H9 (cell line): ENCODE data around the gene SLC25A25. TPM values are rescaled to one million over a fixed set of nuclear protein-coding genes. Genes with fewer than 3 reads are reported as not detected.

Source experiments
- DNase-seq: peaks from one replicate; pipeline ENCODE4 v3.0.0-alpha.2; 2017
- H2AFZ ChIP-seq: one replicate; pipeline ENCODE4 v1.6.1; 2013; ENCODE audit warnings: mild to moderate bottlenecking, low read length, control low read depth, moderate library complexity
- H2AK5ac ChIP-seq: 2 replicates; pipeline ENCODE4 v1.6.1; 2013; ENCODE audit warnings: low read length, control low read depth, mixed read lengths; ENCODE audit not compliant: insufficient read length
- H2BK120ac ChIP-seq: one replicate; pipeline ENCODE4 v1.6.1; 2013; ENCODE audit warnings: low read depth, mild to moderate bottlenecking, low read length, control low read depth, inconsistent platforms; ENCODE audit not compliant: poor library complexity, severe bottlenecking
- H2BK12ac ChIP-seq: 2 replicates; pipeline ENCODE4 v1.6.1; 2013; ENCODE audit warnings: low read length, control low read depth, mixed read lengths, low read depth; ENCODE audit not compliant: insufficient read length
- H2BK15ac ChIP-seq: 2 replicates; pipeline ENCODE4 v1.6.1; 2013; ENCODE audit warnings: low read depth, low read length, control low read depth
- H2BK20ac ChIP-seq: one replicate; pipeline ENCODE4 v1.6.1; 2013; ENCODE audit warnings: low read depth, mild to moderate bottlenecking, low read length, control low read depth, inconsistent platforms; ENCODE audit not compliant: poor library complexity, severe bottlenecking
- H2BK5ac ChIP-seq: 2 replicates; pipeline ENCODE4 v1.6.1; 2013; ENCODE audit warnings: low read length, control low read depth, mixed read lengths; ENCODE audit not compliant: insufficient read length
- H3K14ac ChIP-seq: 2 replicates; pipeline ENCODE4 v1.6.1; 2013; ENCODE audit warnings: low read length, control low read depth; ENCODE audit not compliant: insufficient read depth
- H3K18ac ChIP-seq: 2 replicates; pipeline ENCODE4 v1.6.1; 2013; ENCODE audit warnings: low read depth, mild to moderate bottlenecking, mixed read lengths, low read length, control low read depth; ENCODE audit not compliant: insufficient read length
- H3K23ac ChIP-seq: 2 replicates; pipeline ENCODE4 v1.6.1; 2013; ENCODE audit warnings: low read length, control low read depth, mixed read lengths, low read depth; ENCODE audit not compliant: insufficient read length
- H3K23me2 ChIP-seq: 2 replicates; pipeline ENCODE4 v1.6.1; 2013; ENCODE audit warnings: low read depth, mild to moderate bottlenecking, mixed read lengths, low read length, control low read depth; ENCODE audit not compliant: insufficient read length, poor library complexity, severe bottlenecking
- H3K27ac ChIP-seq: 2 replicates; pipeline ENCODE4 v1.5.1; 2013; ENCODE audit warnings: low read length, control low read depth, mixed read lengths, low read depth; ENCODE audit not compliant: insufficient read length
- H3K27me3 ChIP-seq: 2 replicates; pipeline ENCODE4 v1.6.1; 2013; ENCODE audit warnings: low read length, control low read depth, inconsistent platforms; ENCODE audit not compliant: insufficient read depth
- H3K4ac ChIP-seq: 2 replicates; pipeline ENCODE4 v1.6.1; 2013; ENCODE audit warnings: low read depth, mild to moderate bottlenecking, control low read depth, inconsistent platforms, low read length, moderate library complexity
- H3K4me1 ChIP-seq: 2 replicates; pipeline ENCODE4 v1.6.1; 2013; ENCODE audit warnings: low read length, control low read depth, inconsistent platforms; ENCODE audit not compliant: insufficient read depth
- H3K4me2 ChIP-seq: 2 replicates; pipeline ENCODE4 v1.6.1; 2013; ENCODE audit warnings: low read length, control low read depth, mixed read lengths; ENCODE audit not compliant: insufficient read length, insufficient read depth
- H3K56ac ChIP-seq: 2 replicates; pipeline ENCODE4 v1.6.1; 2013; ENCODE audit warnings: low read depth, mild to moderate bottlenecking, mixed read lengths, low read length, control low read depth; ENCODE audit not compliant: insufficient read length
- H3K79me1 ChIP-seq: 2 replicates; pipeline ENCODE4 v1.6.1; 2013; ENCODE audit warnings: low read depth, mild to moderate bottlenecking, moderate library complexity, low read length, control low read depth, inconsistent platforms; ENCODE audit not compliant: insufficient read depth, poor library complexity, severe bottlenecking
- H3K79me2 ChIP-seq: 2 replicates; pipeline ENCODE4 v1.6.1; 2013; ENCODE audit warnings: low read length, control low read depth, inconsistent platforms; ENCODE audit not compliant: insufficient read depth
- H3K9ac ChIP-seq: 2 replicates; pipeline ENCODE4 v1.6.1; 2013; ENCODE audit warnings: low read length, control low read depth, mixed read lengths; ENCODE audit not compliant: insufficient read length; ENCODE audit errors: extremely low read depth
- H3K9me3 ChIP-seq: one replicate; pipeline ENCODE4 v1.6.1; 2013; ENCODE audit warnings: low read depth, low read length, inconsistent platforms; ENCODE audit not compliant: control insufficient read depth
- H3T11ph ChIP-seq: one replicate; pipeline ENCODE4 v1.6.1; 2013; ENCODE audit warnings: mild to moderate bottlenecking, low read length, control low read depth, inconsistent platforms
- H4K20me1 ChIP-seq: one replicate; pipeline ENCODE4 v1.6.1; 2013; ENCODE audit not compliant: control insufficient read depth, insufficient read length, insufficient read depth
- H4K5ac ChIP-seq: 2 replicates; pipeline ENCODE4 v1.6.1; 2013; ENCODE audit warnings: low read depth, mild to moderate bottlenecking, mixed read lengths, low read length, control low read depth; ENCODE audit not compliant: insufficient read length
- H4K8ac ChIP-seq: replicated peaks from 2 replicates; pipeline ENCODE4 v1.6.1; 2013; ENCODE audit warnings: low read length, control low read depth, mixed read lengths, low read depth; ENCODE audit not compliant: insufficient read length
- H4K91ac ChIP-seq: 2 replicates; pipeline ENCODE4 v1.6.1; 2013; ENCODE audit warnings: low read depth, mild to moderate bottlenecking, moderate library complexity, mixed read lengths, low read length, control low read depth; ENCODE audit not compliant: insufficient read length
- H3K27ac Mint-ChIP-seq, 3 experiments: 2 replicates in 2 of 3; 3 replicates in 1 of 3; pipeline ENCODE4 v1.8.0; 2020 to 2021; ENCODE audit warnings: mixed read lengths in 3 of 3, mild to moderate bottlenecking in 1 of 3, moderate library complexity in 1 of 3
- H3K27me3 Mint-ChIP-seq: 2 replicates; pipeline ENCODE4 v1.8.0; 2021; ENCODE audit warnings: low read depth, mild to moderate bottlenecking, moderate library complexity, mixed read lengths
- H3K36me3 Mint-ChIP-seq, 3 experiments: 2 replicates in 2 of 3; 3 replicates in 1 of 3; pipeline ENCODE4 v1.8.0; 2020 to 2021; ENCODE audit warnings: low read depth in 3 of 3, mixed read lengths in 3 of 3; ENCODE audit not compliant: insufficient read depth in 1 of 3
- H3K4me1 Mint-ChIP-seq, 2 experiments: 2 replicates each; pipeline ENCODE4 v1.8.0; 2020; ENCODE audit warnings: mixed read lengths in 2 of 2
- H3K4me3 Mint-ChIP-seq, 2 experiments: 2 replicates in 1 of 2; 3 replicates in 1 of 2; pipeline ENCODE4 v1.8.0; 2020 to 2021; ENCODE audit warnings: mild to moderate bottlenecking in 2 of 2, mixed read lengths in 2 of 2, moderate library complexity in 1 of 2
- H3K9me3 Mint-ChIP-seq, 2 experiments: 2 replicates in 1 of 2; 3 replicates in 1 of 2; pipeline ENCODE4 v1.8.0; 2020; ENCODE audit warnings: mild to moderate bottlenecking in 2 of 2, mixed read lengths in 2 of 2, moderate library complexity in 1 of 2
- CTCF ChIP-seq: fragments of 200-600 bp; sonication (generic); conservative IDR thresholded peaks from 3 replicates; pipeline ENCODE4 v1.8.0; 2021; ENCODE audit warnings: antibody characterized with exemption, mild to moderate bottlenecking
- WGBS: extraction: QIAGEN DNeasy Blood & Tissue Kit; methylation state at CpG from one replicate; pipeline ENCODE4 v1.1.7; 2013; ENCODE audit warnings: missing lambda C conversion rate, low lambda C conversion rate, mixed read lengths; ENCODE audit not compliant: insufficient read length; ENCODE audit errors: extremely low coverage; 5-methylcytosine and 5-hydroxymethylcytosine counted together
- total RNA-seq: library from RNA; stranded (reverse); gene quantifications from 2 replicates; pipeline ENCODE4 v1.2.1, GENCODE V29; 2021

The SLC25A25 gene
- total RNA-seq, 1 experiment from 2014 or later = 16.9 TPM

DNA sequence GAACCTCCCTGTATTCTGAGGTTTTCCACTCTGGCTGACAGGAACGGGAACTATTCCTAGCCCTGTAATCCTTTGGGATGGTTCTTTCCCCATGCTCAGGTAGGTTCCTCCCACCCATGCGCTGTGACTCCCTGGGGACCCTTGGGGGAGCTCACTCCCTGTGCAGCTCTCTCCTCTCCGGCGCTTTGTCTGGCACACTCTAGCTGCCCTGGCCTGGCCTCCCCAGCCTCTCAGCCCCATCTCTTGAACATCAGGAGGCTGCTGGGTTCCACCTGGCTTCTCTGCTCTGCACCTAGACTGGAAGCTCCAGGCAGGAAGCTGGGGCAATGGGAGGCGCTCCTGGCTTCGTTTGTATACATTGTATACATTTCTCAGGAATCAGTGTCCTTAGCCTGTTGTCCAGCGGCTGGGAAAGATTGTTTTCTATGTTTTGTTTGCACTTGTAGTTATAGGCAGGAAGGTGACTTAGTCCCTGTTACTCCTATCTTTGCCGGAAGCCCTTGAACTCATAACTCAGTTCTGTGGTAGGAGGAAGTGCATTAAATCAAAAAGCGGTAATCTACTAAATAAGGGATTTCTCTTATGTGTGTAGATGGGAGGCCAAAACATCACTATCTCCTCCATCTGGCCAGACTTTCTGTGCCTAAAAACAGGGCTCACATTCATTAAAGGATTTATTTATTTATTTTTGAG, 20.4 kb downstream of the SLC25A25 start:
- H3K4me1 Mint-ChIP-seq = peaks cover 14 to 23% of the 10 kb centered on the region in 2 experiments
- Histone ChIP-seq H4K20me1 (no peaks in the 10 kb centered on the region), H2AK5ac (no peak overlapping the region), H2BK5ac (no peak overlapping the region), H3K9ac (no peak overlapping the region), H3K27me3 (no peaks in the 10 kb centered on the region), H3K23me2 (no peaks in the 10 kb centered on the region), H2BK12ac (no peak overlapping the region), H3K4ac (no peak overlapping the region), H4K91ac (no peak overlapping the region), H3K4me1 (no peaks in the 10 kb centered on the region), H3K56ac (no peak overlapping the region), H3K4me2 (no peak overlapping the region), H2AFZ (no peak overlapping the region), H4K5ac (no peak overlapping the region), H4K8ac (no peak overlapping the region), H3K27ac (no peak overlapping the region), H3K14ac (no peak overlapping the region), H2BK15ac (no peak overlapping the region), H3K79me1 (peaks cover 9% of the 10 kb centered on the region), H3K18ac (no peak overlapping the region), H2BK20ac (no peak overlapping the region), H3K79me2 (no peaks in the 10 kb centered on the region; the same call in 1 of the 2 replicates), H2BK120ac (no peak overlapping the region), H3K23ac (no peak overlapping the region), H3K9me3 (no peaks in the 10 kb centered on the region), H3T11ph (no peak overlapping the region)
- DNase-seq = no peak
- H3K9me3 Mint-ChIP-seq = no peaks in the 10 kb centered on the region
- no peak for TF ChIP-seq CTCF
- H3K36me3 Mint-ChIP-seq = peaks cover 0 to 5% (median 3%) of the 10 kb centered on the region in 3 experiments; a peak in 4 of 7 replicates
- WGBS = no CpG with 5 or more reads among the region's 9 CpGs
- H3K27me3 Mint-ChIP-seq = no peaks in the 10 kb centered on the region
- H3K4me3 Mint-ChIP-seq = no peak overlapping the region
- H3K27ac Mint-ChIP-seq = peak overlapping the region in 1 of 3 experiments; percentile 51; a peak in 1 of 7 replicates
